GM18907 (cell line): ENCODE results near the gene FXN.
"Not testable (repeated sequence)": the region's sequence is repeated elsewhere in the genome, so short reads cannot be mapped to it uniquely, and the experiment has no call there.

Source experiments
- ATAC-seq: cut with Tn5 transposase; IDR thresholded peaks from one replicate; pipeline ENCODE4 v1.9.1; 2021; ENCODE audit warnings: mild to moderate bottlenecking, moderate library complexity; ENCODE audit not compliant: unreplicated experiment

The FXN gene

DNA sequence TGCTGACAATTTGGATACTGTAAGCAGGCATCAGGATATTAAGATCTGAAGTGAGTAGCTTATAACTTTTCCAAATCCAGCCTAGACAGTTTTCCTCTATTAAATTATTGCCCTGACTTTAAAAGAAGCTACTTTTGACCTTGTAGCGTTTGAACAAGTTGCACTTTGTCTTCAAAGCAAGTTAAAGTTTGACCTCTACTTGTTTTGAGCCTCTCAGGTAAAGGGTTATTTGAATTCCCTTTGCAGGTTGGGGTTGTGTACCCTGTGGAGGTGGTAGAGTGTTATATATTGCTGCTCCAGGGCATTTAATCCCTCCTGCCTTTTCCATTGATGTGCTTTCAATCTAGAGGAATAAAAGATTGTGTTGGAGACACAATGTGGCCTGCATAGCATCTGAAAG lies 30.1 kb downstream of the FXN start:
- no peak for ATAC-seq

DNA sequence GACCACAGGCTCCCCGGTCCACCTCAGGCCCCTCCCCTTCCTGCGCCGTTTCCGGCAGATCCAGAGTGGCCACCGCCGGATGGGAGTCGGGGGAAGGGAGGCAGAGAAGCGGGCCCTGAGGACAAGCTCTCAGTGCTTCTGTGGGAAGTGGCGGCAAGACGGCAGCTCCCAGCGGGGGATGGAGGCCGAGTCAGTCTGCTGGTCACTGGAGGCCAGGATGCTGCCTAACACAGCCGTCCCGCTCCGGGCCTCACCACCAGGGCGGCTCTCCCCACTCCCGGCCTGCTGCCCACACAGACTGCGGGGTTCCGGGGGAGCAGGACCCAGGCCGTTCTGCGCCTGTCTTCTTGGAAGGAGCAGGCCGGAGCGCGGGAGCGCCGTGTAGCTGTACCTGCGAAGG lies 31.4 kb downstream of the FXN start:
- ATAC-seq, result no peak

DNA sequence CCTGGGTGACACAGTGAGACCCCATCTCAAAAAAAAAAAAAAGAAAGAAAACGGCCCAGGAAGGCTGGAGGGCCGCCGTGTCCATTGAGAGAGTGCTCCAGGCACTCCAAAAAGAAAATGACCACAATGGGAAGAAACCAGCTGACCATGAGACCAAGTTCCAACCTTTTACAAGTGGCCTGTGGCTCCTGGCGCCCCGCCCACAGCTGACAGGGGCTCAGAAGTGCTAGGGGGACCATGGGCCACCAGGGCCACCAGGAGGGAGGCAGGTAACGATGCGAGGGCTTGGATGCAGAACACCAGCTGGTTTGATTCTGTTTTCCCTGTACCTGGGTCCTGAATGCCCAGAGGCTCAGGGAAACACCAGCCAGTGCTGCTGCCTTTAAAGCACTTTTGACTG lies 34.6 kb downstream of the FXN start:
- ATAC-seq, result no peak

DNA sequence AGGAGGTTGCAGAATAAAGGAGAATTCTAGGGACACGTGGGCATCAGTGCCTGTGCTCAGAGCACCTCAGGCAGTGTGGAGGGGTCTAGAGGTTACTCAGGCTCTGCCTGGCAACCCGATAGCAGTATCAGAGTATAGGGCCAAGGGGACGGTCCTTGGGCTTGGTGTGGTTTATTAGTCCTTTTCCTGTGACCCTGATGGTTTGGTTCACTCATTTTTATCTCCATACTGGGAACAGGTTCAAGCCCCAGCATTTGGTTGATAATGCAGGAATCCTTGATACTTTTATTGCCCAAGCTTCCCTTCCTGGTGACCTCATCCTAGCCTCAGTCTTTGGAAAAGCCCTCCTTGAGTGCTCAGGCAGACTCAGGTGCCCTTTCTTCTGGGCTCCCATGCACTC lies 35.5 kb downstream of the FXN start:
- no peak for ATAC-seq

DNA sequence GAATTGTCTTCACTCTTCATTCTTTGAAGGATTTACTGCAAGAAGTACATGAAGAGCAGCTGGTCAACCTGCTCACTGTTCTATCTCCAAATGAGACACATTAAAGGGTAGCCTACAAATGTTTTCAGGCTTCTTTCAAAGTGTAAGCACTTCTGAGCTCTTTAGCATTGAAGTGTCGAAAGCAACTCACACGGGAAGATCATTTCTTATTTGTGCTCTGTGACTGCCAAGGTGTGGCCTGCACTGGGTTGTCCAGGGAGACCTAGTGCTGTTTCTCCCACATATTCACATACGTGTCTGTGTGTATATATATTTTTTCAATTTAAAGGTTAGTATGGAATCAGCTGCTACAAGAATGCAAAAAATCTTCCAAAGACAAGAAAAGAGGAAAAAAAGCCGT lies 37.6 kb downstream of the FXN start:
- no peak for ATAC-seq

DNA sequence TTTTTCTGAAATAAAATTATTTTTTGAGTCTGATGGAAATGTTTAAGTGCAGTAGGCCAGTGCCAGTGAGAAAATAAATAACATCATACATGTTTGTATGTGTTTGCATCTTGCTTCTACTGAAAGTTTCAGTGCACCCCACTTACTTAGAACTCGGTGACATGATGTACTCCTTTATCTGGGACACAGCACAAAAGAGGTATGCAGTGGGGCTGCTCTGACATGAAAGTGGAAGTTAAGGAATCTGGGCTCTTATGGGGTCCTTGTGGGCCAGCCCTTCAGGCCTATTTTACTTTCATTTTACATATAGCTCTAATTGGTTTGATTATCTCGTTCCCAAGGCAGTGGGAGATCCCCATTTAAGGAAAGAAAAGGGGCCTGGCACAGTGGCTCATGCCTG lies 39.2 kb downstream of the FXN start:
- ATAC-seq, result no peak

DNA sequence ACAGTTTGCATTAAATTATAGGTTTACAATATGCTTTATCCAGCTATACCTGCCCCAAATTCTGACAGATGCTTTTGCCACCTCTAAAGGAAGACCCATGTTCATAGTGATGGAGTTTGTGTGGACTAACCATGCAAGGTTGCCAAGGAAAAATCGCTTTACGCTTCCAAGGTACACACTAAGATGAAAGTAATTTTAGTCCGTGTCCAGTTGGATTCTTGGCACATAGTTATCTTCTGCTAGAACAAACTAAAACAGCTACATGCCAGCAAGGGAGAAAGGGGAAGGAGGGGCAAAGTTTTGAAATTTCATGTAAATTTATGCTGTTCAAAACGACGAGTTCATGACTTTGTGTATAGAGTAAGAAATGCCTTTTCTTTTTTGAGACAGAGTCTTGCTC lies 41.0 kb downstream of the FXN start:
- no peak for ATAC-seq

DNA sequence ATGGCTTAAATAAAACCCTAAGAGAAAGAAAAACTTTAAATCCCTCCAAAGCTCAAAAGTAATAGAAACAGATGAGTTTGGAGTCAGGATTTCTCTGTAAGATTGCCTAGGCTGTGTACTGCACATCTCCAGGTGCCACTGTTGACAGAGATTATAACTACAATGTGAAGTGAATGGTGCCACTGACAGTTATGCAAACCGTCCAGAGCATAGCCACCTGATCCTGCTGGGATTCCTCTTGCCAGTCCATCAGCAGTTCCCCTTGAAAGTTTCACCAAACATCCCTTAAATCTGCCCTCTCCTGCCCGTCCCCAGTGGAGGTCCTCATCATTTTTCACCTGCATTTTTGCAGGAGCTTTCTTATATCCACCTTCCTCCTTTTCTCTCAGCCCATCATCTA lies 42.5 kb downstream of the FXN start:
- ATAC-seq, result no peak

DNA sequence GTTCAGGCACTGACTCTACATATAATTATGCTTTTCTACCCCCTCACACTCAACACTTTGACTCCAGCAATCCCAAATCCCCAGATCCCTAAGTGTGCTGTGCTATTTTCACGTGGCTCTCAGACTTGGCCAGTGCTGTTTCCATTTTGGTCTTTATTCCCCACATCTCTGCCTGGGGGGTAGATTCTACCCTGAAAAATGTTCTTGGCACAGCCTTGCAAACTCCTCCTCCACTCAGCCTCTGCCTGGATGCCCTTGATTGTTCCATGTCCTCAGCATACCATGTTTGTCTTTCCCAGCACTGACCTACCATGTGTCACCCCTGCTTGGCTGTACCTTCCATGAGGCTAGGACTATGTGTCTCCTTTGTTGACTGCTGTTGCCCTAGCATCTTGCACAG lies 43.0 kb downstream of the FXN start:
- ATAC-seq, result no peak

DNA sequence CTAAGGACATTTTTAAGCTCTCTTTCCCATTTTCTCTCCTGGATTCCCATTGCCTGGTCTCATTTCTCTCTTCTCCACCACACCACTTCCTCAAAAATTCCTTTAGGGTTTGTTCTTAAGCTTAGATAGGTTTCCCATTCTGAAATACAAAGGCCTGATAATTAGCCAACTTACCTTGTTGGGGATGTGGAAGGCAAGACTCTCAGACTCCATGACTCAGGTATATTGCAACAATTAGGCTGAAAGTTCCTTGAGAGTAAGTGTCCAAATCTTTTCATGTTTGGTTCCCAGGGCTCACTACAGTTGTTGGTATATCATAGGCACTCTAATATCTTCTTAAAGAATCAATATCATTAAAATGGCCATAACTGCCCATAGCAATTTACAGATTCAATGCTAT lies 43.6 kb downstream of the FXN start:
- no peak for ATAC-seq

DNA sequence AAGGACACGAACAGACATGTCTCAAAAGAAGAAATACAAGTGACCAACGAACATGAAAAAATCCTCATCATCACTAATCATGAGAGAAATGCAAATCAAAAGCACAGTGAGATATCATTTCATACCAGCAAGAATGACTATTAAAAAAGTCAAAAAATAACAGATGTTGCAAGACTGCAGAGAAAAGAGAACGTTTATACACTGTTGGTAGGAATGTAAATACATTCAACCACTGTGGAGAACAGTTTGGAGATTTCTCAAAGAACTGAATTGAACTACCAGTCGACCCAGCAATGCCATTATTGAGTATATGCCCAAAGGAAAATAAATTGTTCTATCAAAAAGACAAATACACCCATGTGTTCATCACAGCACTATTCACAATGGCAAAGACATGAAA lies 45.7 kb downstream of the FXN start:
- no peak for ATAC-seq

DNA sequence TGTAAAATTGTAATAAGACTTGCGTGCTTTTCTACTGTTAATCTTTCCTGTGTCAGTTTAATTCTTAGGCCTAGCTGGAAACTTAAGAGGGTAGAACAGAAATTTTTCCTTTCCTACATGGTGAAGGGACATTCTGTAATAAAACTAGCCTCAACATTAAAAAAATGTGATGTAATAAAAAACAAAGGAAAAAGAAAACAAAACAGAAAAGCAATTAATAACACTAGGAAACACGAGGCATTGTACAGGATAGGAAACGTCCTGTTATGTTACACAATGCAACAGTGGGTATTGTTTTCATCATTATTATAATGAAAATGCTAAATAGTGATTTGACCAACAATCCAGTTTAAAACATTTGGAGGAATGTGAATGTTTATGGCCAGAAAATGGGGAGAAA lies 47.8 kb downstream of the FXN start:
- ATAC-seq, result no peak

DNA sequence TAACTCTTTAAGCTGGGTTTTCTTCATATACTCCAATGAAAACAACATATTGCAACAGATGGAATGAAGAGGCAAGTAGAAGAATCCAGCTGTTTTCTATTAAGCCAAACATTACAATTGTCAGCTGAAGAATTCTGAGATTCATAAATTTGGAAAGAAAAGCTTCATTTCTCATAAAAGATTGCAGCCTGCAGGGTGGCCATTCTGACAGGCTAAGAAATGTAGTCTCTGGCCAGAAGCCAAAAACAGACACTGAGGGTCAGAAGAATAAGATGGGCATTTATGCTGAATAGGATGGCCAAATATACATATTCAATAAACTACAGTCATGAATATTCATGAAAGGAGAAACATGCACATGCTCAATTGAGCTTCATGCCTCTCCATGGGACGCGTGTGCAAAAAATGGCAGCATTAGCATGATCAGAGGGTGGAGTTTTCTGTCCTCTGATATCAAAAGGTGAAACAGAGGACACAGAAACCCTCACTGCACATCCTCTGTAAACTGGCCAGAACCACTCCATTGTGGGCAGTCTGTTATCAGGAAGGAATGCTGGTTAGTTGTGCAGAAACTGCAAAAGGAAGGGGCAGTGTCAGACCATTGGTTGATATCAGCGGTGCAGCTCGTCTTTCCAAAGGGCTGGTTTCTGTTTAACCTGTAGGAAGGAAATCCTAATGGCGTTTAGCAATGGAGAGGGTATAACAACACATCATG lies 50.2 kb downstream of the FXN start:
- ATAC-seq, result no peak

DNA sequence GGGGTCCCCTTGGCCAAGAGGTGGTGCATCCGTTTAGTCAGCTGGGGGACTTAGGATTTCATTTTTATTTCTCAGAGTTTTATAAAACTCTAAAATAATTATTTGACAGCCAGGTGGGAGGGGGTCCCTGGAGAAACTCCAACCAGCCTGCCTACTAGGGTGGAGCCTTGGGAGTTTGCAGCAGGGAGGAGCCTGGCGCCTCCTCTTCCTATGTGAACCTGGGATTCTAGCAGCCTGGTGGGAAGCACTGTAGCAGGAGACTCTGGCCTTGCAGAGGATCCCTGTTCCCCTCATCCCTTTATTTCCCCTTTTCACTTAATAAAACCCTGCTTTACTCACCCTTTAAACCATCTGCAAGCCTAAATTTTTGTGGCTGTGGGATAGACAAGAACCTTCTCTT lies 50.8 kb downstream of the FXN start:
- no peak for ATAC-seq

DNA sequence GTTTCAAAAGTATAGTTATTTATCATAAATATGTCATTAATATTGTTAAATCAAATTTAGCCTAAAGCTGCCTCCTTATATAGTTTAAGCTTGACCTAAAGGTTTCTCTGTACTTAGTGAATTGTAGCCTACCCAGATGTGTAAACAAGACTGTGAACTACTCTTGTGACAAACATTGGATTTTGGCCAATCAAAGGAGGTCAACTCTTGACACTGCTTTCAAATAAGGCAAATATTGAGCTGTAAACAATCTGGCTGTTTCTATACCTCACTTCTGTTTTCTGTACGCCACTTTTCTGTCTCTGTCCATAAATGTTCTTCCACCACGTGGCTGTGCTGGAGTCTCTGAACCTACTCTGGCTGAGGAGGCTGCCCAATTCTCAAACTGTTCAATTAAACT lies 51.2 kb downstream of the FXN start:
- no peak for ATAC-seq

DNA sequence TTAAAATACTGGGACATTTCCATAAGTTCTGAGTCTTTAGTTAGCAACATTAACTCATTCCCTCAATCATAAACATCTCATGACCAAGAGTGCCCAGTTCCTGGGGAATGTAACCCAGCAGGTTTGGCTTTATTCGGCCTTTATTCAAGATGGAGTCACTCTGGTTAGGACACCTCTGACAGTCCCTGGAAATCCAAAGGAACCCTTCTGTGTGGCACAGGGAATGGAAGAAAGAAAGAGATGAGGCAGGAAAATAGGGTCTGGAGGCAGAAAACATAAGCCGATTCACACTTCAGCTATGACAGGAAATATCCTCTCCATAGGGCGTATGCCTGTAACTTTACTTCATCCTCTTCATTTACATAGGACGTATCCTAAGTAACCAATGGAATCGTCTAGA lies 53.5 kb downstream of the FXN start:
- no peak for ATAC-seq

DNA sequence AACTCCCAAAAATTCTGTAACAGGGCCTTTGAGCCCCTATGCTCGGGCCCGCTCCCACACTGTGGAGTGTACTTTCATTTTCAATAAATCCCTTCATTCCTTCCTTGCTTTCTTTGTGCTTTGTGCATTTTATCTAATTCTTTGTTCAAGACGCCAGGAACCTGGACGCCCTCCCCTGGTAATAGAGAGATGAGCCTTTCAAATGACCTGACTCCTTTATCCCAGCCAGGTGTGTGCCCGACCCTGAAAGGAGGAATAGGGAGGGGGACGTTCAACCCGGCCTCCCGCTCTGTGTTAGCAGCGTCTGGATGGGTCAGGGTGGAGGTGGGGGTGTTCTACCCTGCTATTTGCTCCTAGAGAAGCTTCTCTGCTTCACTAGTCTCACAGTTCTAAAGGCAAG lies 53.9 kb downstream of the FXN start:
- ATAC-seq, result no peak

DNA sequence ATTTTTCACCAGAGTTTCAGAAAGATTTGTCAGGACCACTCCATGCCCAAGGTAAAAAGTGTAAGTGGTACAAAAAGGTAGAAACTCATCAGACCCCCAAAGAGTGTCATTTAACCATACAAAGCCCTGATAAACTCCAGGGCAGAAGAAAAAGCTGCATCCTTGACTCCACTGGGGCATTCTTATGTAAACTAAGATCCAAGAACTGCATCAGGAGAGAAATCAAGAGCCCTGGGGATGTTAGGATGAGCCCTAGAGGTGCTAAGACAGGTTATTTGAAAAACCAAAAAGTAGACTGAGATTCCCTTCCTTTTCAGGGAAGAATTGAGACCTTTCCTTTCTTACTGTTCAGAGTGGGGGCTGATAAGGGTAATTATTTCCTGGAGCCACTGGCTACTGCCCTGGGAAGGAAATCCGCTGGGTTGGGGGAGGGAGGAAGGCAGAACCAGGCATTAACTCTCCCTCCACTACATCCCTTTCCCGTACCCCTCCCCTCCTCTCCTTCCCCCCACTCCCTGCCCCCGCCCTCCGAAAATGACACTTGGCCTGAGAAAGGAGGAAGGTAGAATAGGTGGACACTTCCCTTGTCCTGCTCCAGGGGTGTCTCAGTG lies 54.7 kb downstream of the FXN start:
- no peak for ATAC-seq

DNA sequence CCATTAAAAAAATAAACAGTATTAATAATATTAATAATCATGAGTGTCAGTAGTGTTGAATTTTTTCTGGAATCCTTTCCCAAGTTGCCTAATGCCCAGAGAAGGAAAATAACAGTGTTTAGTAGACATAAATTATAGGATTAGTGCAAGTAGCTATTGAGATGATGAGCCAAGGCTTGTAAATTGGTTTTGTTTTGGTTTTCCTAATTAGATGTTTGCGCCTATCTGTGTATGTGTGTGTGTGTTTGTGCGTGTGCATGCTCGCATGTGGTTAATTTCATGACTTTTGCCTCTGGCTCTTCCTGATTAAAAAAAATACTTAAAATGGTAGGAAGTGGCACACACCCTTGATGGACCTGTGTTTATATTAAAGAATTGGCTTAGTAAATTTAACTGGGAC lies 55.4 kb downstream of the FXN start:
- ATAC-seq, result no peak

DNA sequence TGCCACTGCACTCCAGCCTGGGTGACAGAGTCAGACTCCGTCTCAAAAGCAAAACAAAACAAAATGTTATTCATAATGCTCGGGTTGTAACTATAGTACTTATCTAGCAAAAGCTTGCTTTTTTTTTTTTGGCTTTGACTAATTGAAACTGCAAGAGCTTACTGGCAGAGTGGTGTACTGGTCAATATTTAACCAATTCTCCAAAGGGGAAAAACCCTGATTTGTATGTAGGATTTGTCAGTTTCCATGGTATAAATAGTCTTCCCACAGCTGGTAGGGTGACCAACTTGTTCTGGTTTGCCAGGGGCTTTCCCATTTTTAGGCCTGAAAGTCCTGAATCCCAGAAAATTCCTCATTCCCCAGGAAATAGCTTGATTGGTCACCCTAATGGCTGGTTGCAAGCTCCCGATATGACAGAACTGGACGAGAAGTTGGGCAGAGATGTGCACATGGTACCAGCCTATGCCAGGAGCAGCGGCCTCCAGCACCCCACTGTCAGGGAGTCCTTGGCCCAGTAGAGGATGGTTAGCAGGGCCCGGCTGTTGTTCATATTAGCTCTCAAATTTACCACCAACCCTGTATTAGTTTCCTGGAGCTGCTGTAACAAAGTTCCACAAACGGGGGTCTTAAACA lies 58.0 kb downstream of the FXN start:
- peak; percentile 82 for ATAC-seq

DNA sequence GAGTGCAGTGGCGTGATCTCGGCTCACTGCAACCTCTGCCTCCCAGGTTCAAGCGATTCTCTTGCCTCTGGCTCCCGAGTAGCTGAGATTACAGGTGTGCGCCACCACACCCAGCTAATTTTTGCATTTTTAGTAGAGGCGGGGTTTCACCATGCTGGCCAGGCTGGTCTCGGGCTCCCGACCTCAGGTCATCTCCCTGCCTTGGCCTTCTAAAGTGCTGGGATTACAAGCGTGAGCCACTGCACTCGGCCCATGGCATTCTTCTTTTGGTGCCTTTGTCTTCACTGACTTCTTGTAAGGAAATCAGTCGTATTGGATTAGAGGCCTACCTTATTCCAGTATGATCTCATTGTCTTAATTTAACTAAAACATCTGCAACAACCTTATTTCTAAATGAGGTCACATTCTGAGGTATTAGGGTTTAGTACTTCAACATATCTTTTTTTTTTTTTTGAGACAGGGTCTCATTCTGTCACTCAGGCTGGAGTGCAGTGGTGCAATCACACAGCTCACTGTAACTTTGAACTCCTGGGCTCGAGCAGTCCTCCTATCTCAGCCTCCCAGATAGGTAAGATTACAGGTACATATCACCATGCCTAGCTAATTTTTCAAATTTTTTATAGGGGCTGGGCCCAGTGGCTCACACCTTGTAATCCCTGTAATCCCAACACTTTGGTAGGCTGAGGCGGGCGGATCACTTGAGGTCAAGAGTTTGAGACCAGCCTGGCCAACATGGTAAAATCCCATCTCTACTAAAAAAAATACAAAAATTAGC lies 59.0 kb downstream of the FXN start:
- not testable (repeated sequence) for ATAC-seq

DNA sequence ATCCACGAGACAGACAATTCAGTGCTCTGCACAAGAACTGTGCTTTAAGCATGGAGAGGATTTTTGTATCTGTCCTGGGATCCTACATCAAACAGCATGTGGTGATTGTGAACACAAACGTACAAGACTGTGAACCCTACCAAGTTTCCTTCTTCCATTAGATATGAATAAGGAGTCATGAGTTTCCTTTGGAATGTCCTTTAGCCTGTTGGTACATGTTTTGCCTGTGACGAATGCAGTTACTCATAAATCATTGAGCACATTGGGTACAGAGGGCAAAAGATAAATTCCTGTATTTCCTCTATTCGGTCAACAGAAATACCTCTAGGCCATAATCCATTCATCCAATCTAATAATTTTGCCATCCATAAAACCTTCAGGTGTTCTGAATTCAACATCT lies 61.5 kb downstream of the FXN start:
- no peak for ATAC-seq
